DLD1 (cell line): ENCODE results near the gene GDF11.

Experiments used
- in situ Hi-C: cut with HindIII; loops from 2 replicates; pipeline ENCODE4 v1.10.0; 2017; ENCODE audit warnings: low sequenced_read_pairs

The GDF11 gene

GRCh38 chr12:55742719-55743405 is at the start of gene GDF11:
GDF11 (plus strand) TSS chr12:55743122; CDS start chr12:55743317, 195 bp downstream.
- in situ Hi-C loops: no loop called here

GRCh38 chr12:55693323-55694187 is 49.4 kb upstream of the GDF11 start:
- in situ Hi-C loops: no loop called here

- in situ Hi-C loops: no loop called here
Observed at GRCh38 chr12:55694188-55694515, 48.8 kb upstream of the GDF11 start.

- in situ Hi-C loops: no loop called here
Observed at GRCh38 chr12:55694651-55695050, 48.3 kb upstream of the GDF11 start.

GRCh38 chr12:55695349-55695748 is 47.6 kb upstream of the GDF11 start:
- in situ Hi-C loops: no loop called here

GRCh38 chr12:55696141-55696540 is 46.8 kb upstream of the GDF11 start:
- in situ Hi-C loops: no loop called here

GRCh38 chr12:55696796-55697462 is 46.0 kb upstream of the GDF11 start:
- in situ Hi-C loops: no loop called here

GRCh38 chr12:55697686-55698085 is 45.2 kb upstream of the GDF11 start:
- in situ Hi-C loops: no loop called here

- in situ Hi-C loops: no loop called here
Observed at GRCh38 chr12:55698241-55698955, 44.5 kb upstream of the GDF11 start.

- in situ Hi-C loops: no loop called here
Observed at GRCh38 chr12:55698965-55699364, 44.0 kb upstream of the GDF11 start.

- in situ Hi-C loops: no loop called here
Observed at GRCh38 chr12:55699471-55700055, 43.4 kb upstream of the GDF11 start.

GRCh38 chr12:55700255-55701018 is 42.5 kb upstream of the GDF11 start:
- in situ Hi-C loops: no loop called here

- in situ Hi-C loops: no loop called here
Observed at GRCh38 chr12:55702861-55703260, 40.1 kb upstream of the GDF11 start.

GRCh38 chr12:55703288-55703687 is 39.6 kb upstream of the GDF11 start:
- in situ Hi-C loops: no loop called here

GRCh38 chr12:55703901-55704761 is 38.8 kb upstream of the GDF11 start:
- in situ Hi-C loops: no loop called here

GRCh38 chr12:55704824-55705718 is 37.9 kb upstream of the GDF11 start:
- in situ Hi-C loops: no loop called here

GRCh38 chr12:55705782-55706402 is 37.0 kb upstream of the GDF11 start:
- in situ Hi-C loops: no loop called here
